Ovary (tissue), 3 donors: ENCODE results near the gene JARID2.

Experiments
- EP300 ChIP-seq: sonication (generic); formaldehyde crosslinking; IDR thresholded peaks from one replicate; pipeline ENCODE4 v1.6.1; 2017; ENCODE audit warnings: antibody characterized with exemption
- POLR2A ChIP-seq: fragments of 450-650 bp; IDR thresholded peaks from one replicate; pipeline ENCODE4 v1.6.1; 2017; ENCODE audit warnings: antibody characterized with exemption, mild to moderate bottlenecking, moderate library complexity
- TF ChIP-seq, protein P1 (sequence below), 3 donors: fragments of 450-650 bp in 2 of 3; fragments of 200-600 bp in 1 of 3; IDR thresholded peaks; one replicate each; pipeline versions ENCODE4 v1.5.1 to v1.8.0; 2016 to 2022; ENCODE audit warnings: antibody characterized with exemption in 3 of 3, mild to moderate bottlenecking in 1 of 3
- donor health status: DM: no; HTN: no; CAD: no.

DNA sequence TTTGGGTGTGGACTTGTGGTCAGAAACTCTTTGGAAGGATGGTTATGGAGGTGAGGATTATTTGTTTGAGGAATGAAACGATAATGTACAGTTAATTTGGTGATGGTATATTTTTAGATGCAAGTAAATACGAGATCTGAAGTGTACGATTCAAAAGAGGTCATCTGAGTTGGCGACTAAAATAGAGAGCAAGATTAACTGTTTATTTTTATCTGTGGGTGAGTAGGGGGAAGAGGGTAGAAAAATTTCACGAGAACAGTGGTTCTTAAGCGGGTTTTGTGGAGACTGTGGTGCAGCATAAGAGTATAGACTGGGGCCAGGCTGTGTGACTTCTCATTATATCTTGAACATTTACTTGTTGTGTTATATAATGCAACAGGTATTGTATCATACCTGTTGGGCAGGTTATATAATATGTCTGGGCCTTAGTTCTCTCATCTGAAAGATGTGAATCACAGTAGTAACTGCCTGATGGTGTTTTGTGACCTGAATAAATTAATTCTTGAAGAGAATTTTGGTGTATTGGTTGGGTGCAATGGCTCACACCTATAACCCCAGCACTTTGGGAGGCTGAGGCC lies 171.2 kb downstream of the JARID2 start:
- TF ChIP-seq, protein P1, sequence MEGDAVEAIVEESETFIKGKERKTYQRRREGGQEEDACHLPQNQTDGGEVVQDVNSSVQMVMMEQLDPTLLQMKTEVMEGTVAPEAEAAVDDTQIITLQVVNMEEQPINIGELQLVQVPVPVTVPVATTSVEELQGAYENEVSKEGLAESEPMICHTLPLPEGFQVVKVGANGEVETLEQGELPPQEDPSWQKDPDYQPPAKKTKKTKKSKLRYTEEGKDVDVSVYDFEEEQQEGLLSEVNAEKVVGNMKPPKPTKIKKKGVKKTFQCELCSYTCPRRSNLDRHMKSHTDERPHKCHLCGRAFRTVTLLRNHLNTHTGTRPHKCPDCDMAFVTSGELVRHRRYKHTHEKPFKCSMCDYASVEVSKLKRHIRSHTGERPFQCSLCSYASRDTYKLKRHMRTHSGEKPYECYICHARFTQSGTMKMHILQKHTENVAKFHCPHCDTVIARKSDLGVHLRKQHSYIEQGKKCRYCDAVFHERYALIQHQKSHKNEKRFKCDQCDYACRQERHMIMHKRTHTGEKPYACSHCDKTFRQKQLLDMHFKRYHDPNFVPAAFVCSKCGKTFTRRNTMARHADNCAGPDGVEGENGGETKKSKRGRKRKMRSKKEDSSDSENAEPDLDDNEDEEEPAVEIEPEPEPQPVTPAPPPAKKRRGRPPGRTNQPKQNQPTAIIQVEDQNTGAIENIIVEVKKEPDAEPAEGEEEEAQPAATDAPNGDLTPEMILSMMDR (IDR thresholded peaks at IDR 0.05) = no peak
- no peak for TF ChIP-seq POLR2A
- TF ChIP-seq EP300 = no peak
